ENCODE results near the gene TRIM47.

The TRIM47 gene

DNA sequence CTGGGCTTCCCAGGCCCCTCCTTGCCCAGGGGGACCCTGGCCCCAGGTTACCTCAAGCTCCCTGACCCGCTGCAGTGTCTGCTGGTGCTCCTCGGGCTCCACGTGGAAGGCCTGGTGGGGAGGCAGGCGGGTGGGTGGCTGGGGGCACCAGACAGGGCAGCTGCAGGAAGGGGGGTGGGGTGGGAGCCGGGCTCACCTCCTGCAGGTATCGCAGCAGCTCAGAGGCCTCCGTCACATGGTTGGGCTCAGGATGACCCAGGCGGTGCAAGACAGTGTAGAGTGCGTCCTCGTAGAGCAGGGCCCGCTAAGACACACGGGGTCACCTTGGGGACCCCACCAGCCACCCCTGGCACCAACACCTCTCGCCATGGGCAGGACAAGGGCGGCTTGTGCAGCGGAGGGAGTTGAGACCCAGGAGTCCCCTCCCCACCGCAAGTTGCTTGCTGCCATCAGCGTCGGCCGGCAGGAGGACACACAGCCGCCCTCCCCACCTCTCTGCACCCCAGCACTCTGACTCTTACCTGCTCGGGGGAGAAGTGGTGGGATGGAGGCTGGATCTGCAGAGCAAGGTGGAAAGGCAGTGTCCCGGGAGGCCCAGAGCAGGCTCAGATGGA is 35.3 kb downstream of the TRIM47 start:
- no peak overlapping the region for H3K9ac ChIP-seq (ENCODE audit: low read length)
- no peaks in the 10 kb centered on the region for H3K36me3 ChIP-seq (ENCODE audit: low read length)
- H3K27me3 ChIP-seq (ENCODE audit: low read length) = no peaks in the 10 kb centered on the region
- H3K27ac ChIP-seq (ENCODE audit: low read depth, low read length) = no peak overlapping the region
- no peaks in the 10 kb centered on the region for H3K9me3 ChIP-seq (ENCODE audit: insufficient read depth, low read length)
- TF ChIP-seq, protein P1, sequence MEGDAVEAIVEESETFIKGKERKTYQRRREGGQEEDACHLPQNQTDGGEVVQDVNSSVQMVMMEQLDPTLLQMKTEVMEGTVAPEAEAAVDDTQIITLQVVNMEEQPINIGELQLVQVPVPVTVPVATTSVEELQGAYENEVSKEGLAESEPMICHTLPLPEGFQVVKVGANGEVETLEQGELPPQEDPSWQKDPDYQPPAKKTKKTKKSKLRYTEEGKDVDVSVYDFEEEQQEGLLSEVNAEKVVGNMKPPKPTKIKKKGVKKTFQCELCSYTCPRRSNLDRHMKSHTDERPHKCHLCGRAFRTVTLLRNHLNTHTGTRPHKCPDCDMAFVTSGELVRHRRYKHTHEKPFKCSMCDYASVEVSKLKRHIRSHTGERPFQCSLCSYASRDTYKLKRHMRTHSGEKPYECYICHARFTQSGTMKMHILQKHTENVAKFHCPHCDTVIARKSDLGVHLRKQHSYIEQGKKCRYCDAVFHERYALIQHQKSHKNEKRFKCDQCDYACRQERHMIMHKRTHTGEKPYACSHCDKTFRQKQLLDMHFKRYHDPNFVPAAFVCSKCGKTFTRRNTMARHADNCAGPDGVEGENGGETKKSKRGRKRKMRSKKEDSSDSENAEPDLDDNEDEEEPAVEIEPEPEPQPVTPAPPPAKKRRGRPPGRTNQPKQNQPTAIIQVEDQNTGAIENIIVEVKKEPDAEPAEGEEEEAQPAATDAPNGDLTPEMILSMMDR (IDR thresholded peaks at IDR 0.05; ENCODE audit: insufficient read depth, low read length, poor library complexity, severe bottlenecking) = no peak
- no peak for TF ChIP-seq EZH2phosphoT487 (conservative IDR thresholded peaks at IDR 0.05; ENCODE audit: low read length)
- H3K79me2 ChIP-seq (ENCODE audit: insufficient read depth, low read length) = no peaks in the 10 kb centered on the region
- no peaks in the 10 kb centered on the region for H3F3A ChIP-seq (ENCODE audit: insufficient read depth)
- no peak overlapping the region for H2AFZ ChIP-seq (ENCODE audit: low read depth, low read length, severe bottlenecking)
- no peak overlapping the region for H3K4me3 ChIP-seq (ENCODE audit: insufficient read depth, low read length, poor library complexity, severe bottlenecking)
- H4K20me1 ChIP-seq (ENCODE audit: low read depth, low read length) = no peaks in the 10 kb centered on the region
- H3K4me2 ChIP-seq (ENCODE audit: low read depth, low read length, poor library complexity, severe bottlenecking) = no peak overlapping the region
- H3K9me2 ChIP-seq (replicated peaks; ENCODE audit: insufficient read depth, low read length) = no peaks in the 10 kb centered on the region

DNA sequence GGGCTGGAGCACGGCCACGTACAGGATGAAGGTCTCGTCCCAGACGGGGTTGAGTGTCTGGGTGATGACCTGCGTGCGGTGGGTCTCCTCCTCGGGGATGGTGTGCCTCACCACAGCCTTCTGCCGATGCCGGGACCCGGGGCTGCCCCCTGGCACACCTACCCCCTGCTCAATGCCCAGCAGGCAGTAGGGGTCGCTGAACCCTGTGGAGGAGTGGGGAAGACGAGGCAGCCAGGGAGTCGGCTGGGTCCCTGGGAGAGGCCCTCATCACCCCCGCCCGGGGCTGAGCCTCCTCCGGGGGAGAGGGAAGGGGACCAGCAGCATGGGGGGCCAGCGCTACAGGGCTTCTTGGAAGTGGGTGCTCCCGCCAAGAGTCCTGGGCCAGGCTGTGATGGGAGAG is 36.0 kb downstream of the TRIM47 start:
- no peaks in the 10 kb centered on the region for H3K27me3 ChIP-seq (ENCODE audit: low read length)
- H3F3A ChIP-seq (ENCODE audit: insufficient read depth) = no peaks in the 10 kb centered on the region
- no peak overlapping the region for H3K27ac ChIP-seq (ENCODE audit: low read depth, low read length)
- H3K9me3 ChIP-seq (ENCODE audit: insufficient read depth, low read length) = no peaks in the 10 kb centered on the region
- no peaks in the 10 kb centered on the region for H3K79me2 ChIP-seq (ENCODE audit: insufficient read depth, low read length)
- H2AFZ ChIP-seq (ENCODE audit: low read depth, low read length, severe bottlenecking) = no peak overlapping the region
- TF ChIP-seq, protein P1 (IDR thresholded peaks at IDR 0.05; ENCODE audit: insufficient read depth, low read length, poor library complexity, severe bottlenecking) = no peak
- TF ChIP-seq EZH2phosphoT487 (conservative IDR thresholded peaks at IDR 0.05; ENCODE audit: low read length) = no peak
- H3K4me3 ChIP-seq (ENCODE audit: insufficient read depth, low read length, poor library complexity, severe bottlenecking) = no peak overlapping the region
- H4K20me1 ChIP-seq (ENCODE audit: low read depth, low read length) = no peaks in the 10 kb centered on the region
- no peak overlapping the region for H3K4me2 ChIP-seq (ENCODE audit: low read depth, low read length, poor library complexity, severe bottlenecking)
- H3K36me3 ChIP-seq (ENCODE audit: low read length) = no peaks in the 10 kb centered on the region
- H3K9ac ChIP-seq (ENCODE audit: low read length) = no peak overlapping the region
- no peaks in the 10 kb centered on the region for H3K9me2 ChIP-seq (replicated peaks; ENCODE audit: insufficient read depth, low read length)

DNA sequence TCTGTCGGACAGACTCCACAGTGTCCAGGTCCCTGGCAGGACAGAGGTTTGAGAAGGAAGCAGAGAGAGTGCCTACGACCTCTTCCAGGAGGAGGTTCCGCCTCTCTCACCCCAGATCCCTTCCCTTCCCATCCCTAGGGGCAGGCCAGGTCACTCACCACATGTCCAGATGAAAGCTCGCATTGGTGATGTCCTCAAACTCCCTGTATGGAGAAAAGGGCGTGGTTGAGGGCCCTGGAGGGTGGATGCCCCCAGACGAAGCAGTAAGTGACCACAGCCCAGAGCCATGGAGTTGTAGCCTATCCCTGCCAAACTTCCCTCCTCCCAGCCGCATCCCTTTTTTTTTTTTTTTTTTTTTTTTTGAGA is 37.6 kb downstream of the TRIM47 start:
- Histone ChIP-seq H3K9me2 (replicated peaks; ENCODE audit: insufficient read depth, low read length) (no peaks in the 10 kb centered on the region), H2AFZ (ENCODE audit: low read depth, low read length, severe bottlenecking) (no peak overlapping the region), H3K79me2 (ENCODE audit: insufficient read depth, low read length) (no peaks in the 10 kb centered on the region), H3K27me3 (ENCODE audit: low read length) (no peaks in the 10 kb centered on the region), H3K36me3 (ENCODE audit: low read length) (no peaks in the 10 kb centered on the region), H3K9ac (ENCODE audit: low read length) (no peak overlapping the region), H3F3A (ENCODE audit: insufficient read depth) (no peaks in the 10 kb centered on the region), H3K4me2 (ENCODE audit: low read depth, low read length, poor library complexity, severe bottlenecking) (no peak overlapping the region), H3K4me3 (ENCODE audit: insufficient read depth, low read length, poor library complexity, severe bottlenecking) (no peak overlapping the region), H4K20me1 (ENCODE audit: low read depth, low read length) (no peaks in the 10 kb centered on the region), H3K9me3 (ENCODE audit: insufficient read depth, low read length) (no peaks in the 10 kb centered on the region), H3K27ac (ENCODE audit: low read depth, low read length) (no peak overlapping the region)
- TF ChIP-seq EZH2phosphoT487 (conservative IDR thresholded peaks at IDR 0.05; ENCODE audit: low read length) = no peak
- TF ChIP-seq, protein P1 (IDR thresholded peaks at IDR 0.05; ENCODE audit: insufficient read depth, low read length, poor library complexity, severe bottlenecking) = no peak

Data from SU-DHL-6 (cell line).